DOHH2 (cell line): ENCODE results near the gene ATRN.
"Not testable (repeated sequence)": the region's sequence is repeated elsewhere in the genome, so short reads cannot be mapped to it uniquely, and the experiment has no call there.

ENCODE experiments used
- H3F3A ChIP-seq: fragments of 200-600 bp; sonication (generic), shearing (Covaris generic); 2 replicates; pipeline ENCODE4 v1.6.0; 2016; ENCODE audit warnings: antibody characterized with exemption, mild to moderate bottlenecking; ENCODE audit not compliant: control insufficient read depth, insufficient read depth
- H3K27ac ChIP-seq: fragments of 200-600 bp; sonication (generic); 2 replicates; pipeline ENCODE4 v1.5.1; 2014; ENCODE audit warnings: low read depth, mild to moderate bottlenecking, low read length, moderate library complexity
- H3K27me3 ChIP-seq: fragments of 200-600 bp; sonication (generic); 2 replicates; pipeline ENCODE4 v1.6.1; 2014; ENCODE audit warnings: mild to moderate bottlenecking, low read length, mixed read lengths; ENCODE audit not compliant: control insufficient read depth
- H3K36me3 ChIP-seq: fragments of 200-600 bp; sonication (generic); 2 replicates; pipeline ENCODE4 v1.6.1; 2014; ENCODE audit warnings: mild to moderate bottlenecking, low read length, moderate library complexity, mixed read lengths; ENCODE audit not compliant: control insufficient read depth
- H3K4me1 ChIP-seq: fragments of 200-600 bp; sonication (generic); 2 replicates; pipeline ENCODE4 v1.6.1; 2014; ENCODE audit warnings: mild to moderate bottlenecking, low read length, mixed read lengths; ENCODE audit not compliant: control insufficient read depth
- H3K4me2 ChIP-seq: fragments of 200-600 bp; sonication (generic); 2 replicates; pipeline ENCODE4 v1.6.0; 2014; ENCODE audit warnings: mild to moderate bottlenecking, low read length, moderate library complexity
- H3K4me3 ChIP-seq: fragments of 200-600 bp; sonication (generic); 2 replicates; pipeline ENCODE4 v1.5.1; 2014; ENCODE audit warnings: mild to moderate bottlenecking, low read length, mixed read lengths
- H3K79me2 ChIP-seq: fragments of 200-600 bp; sonication (generic); 2 replicates; pipeline ENCODE4 v1.6.1; 2014; ENCODE audit warnings: mild to moderate bottlenecking, low read length, mixed read lengths; ENCODE audit not compliant: control insufficient read depth
- H3K9me2 ChIP-seq: fragments of 200-600 bp; sonication (generic); replicated peaks from 2 replicates; pipeline ENCODE4 v1.6.1; 2014; ENCODE audit warnings: mild to moderate bottlenecking, low read length, mixed read lengths; ENCODE audit not compliant: control insufficient read depth
- H3K9me3 ChIP-seq: fragments of 200-600 bp; sonication (generic); 2 replicates; pipeline ENCODE4 v1.6.1; 2014; ENCODE audit warnings: antibody characterized with exemption, low read length, mixed read lengths; ENCODE audit not compliant: control insufficient read depth, insufficient read depth
- H4K20me1 ChIP-seq: fragments of 200-600 bp; sonication (generic); 2 replicates; pipeline ENCODE4 v1.6.0; 2014; ENCODE audit warnings: low read depth, mild to moderate bottlenecking, antibody characterized with exemption, low read length, moderate library complexity; ENCODE audit not compliant: control insufficient read depth, insufficient read depth
- EZH2phosphoT487 ChIP-seq: fragments of 200-600 bp; sonication (generic); IDR thresholded peaks from 2 replicates; pipeline ENCODE4 v1.6.1; 2017; ENCODE audit warnings: borderline replicate concordance, mild to moderate bottlenecking, antibody characterized with exemption, low read length, moderate library complexity, mixed read lengths
- TF ChIP-seq, protein P1 (sequence below): fragments of 200-600 bp; sonication (generic); IDR thresholded peaks from one replicate; pipeline ENCODE4 v1.5.1; 2014; ENCODE audit warnings: antibody characterized with exemption, mild to moderate bottlenecking, low read depth, low read length; ENCODE audit not compliant: poor library complexity, severe bottlenecking

ATRN gene

DNA sequence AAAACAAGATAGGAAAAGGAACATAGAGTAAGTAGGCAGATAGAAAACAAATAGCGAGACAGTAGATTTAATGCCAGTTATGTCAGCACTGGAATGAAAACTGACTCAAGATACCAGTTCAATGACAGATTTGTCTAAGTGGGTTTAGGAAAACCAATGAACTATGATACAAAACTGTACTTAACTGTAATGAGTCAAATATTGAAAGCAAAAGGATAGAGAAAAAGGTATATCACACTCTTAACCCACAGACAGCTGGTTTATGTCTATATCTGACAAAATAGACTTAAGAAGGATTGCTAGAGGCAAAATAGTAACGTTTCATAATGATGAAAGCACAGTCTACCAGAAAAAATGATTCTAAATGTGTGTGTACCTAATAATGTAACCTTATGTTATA, 38.2 kb downstream of the ATRN start:
- no peak overlapping the region for H3K27ac ChIP-seq
- no peaks in the 10 kb centered on the region for H3K9me3 ChIP-seq
- no peaks in the 10 kb centered on the region for H3F3A ChIP-seq
- H3K9me2 ChIP-seq, result no peaks in the 10 kb centered on the region
- no peaks in the 10 kb centered on the region for H3K4me1 ChIP-seq
- no peak overlapping the region for H3K4me2 ChIP-seq
- H3K79me2 ChIP-seq, result peaks cover 1% of the 10 kb centered on the region; the same call in 1 of the 2 replicates
- no peak overlapping the region for H3K4me3 ChIP-seq
- TF ChIP-seq, protein P1, sequence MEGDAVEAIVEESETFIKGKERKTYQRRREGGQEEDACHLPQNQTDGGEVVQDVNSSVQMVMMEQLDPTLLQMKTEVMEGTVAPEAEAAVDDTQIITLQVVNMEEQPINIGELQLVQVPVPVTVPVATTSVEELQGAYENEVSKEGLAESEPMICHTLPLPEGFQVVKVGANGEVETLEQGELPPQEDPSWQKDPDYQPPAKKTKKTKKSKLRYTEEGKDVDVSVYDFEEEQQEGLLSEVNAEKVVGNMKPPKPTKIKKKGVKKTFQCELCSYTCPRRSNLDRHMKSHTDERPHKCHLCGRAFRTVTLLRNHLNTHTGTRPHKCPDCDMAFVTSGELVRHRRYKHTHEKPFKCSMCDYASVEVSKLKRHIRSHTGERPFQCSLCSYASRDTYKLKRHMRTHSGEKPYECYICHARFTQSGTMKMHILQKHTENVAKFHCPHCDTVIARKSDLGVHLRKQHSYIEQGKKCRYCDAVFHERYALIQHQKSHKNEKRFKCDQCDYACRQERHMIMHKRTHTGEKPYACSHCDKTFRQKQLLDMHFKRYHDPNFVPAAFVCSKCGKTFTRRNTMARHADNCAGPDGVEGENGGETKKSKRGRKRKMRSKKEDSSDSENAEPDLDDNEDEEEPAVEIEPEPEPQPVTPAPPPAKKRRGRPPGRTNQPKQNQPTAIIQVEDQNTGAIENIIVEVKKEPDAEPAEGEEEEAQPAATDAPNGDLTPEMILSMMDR, result no peak
- TF ChIP-seq EZH2phosphoT487, result no peak
- H3K36me3 ChIP-seq, result no peaks in the 10 kb centered on the region
- H3K27me3 ChIP-seq, result no peaks in the 10 kb centered on the region
- no peaks in the 10 kb centered on the region for H4K20me1 ChIP-seq

DNA sequence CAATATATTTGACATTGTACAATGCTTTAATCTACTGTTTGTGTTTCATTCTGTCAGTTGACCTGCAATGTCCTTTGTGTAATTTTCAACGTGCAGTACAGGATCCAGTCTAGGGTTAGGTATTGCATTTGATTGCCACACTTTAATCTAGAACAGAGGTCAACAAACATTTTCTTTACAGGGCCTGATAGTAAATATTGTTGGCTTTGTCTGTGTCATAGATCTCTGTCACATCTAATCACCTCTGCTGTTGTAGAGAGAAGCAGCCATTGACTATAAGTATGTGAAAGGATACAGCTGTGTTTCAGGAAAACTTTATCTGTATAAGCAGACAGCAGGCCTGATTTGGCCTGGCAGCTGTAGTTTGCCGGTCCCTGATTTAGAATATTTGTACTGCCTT, 39.3 kb downstream of the ATRN start:
- TF ChIP-seq, protein P1, result no peak
- TF ChIP-seq EZH2phosphoT487, result no peak
- H3K9me3 ChIP-seq, result no peaks in the 10 kb centered on the region
- H3K4me1 ChIP-seq, result no peaks in the 10 kb centered on the region
- no peak overlapping the region for H3K4me2 ChIP-seq
- H3F3A ChIP-seq, result no peaks in the 10 kb centered on the region
- H3K79me2 ChIP-seq, result peaks cover 3% of the 10 kb centered on the region; the same call in 1 of the 2 replicates
- H3K9me2 ChIP-seq, result no peaks in the 10 kb centered on the region
- H3K36me3 ChIP-seq, result no peaks in the 10 kb centered on the region
- no peak overlapping the region for H3K4me3 ChIP-seq
- no peaks in the 10 kb centered on the region for H3K27me3 ChIP-seq
- H3K27ac ChIP-seq, result no peak overlapping the region
- no peaks in the 10 kb centered on the region for H4K20me1 ChIP-seq

DNA sequence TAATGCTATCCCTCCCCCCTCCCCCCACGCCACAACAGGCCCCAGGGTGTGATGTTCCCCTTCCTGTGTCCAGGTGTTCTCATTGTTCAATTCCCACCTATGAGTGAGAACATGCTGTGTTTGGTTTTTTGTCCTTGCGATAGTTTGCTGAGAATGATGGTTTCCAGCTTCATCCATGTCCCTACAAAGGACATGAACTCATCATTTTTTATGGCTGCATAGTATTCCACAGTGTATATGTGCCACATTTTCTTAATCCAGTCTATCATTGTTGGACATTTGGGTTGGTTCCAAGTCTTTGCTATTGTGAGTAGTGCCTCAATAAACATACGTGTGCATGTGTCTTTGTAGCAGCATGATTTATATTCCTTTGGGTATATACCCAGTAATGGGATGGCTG, 41.4 kb downstream of the ATRN start:
- not testable (repeated sequence) for H3K27ac ChIP-seq, H3K27me3 ChIP-seq, H3K79me2 ChIP-seq, H3K9me2 ChIP-seq, H3K4me2 ChIP-seq, H3K9me3 ChIP-seq, H3K36me3 ChIP-seq, H3F3A ChIP-seq, H3K4me1 ChIP-seq, H4K20me1 ChIP-seq, H3K4me3 ChIP-seq

DNA sequence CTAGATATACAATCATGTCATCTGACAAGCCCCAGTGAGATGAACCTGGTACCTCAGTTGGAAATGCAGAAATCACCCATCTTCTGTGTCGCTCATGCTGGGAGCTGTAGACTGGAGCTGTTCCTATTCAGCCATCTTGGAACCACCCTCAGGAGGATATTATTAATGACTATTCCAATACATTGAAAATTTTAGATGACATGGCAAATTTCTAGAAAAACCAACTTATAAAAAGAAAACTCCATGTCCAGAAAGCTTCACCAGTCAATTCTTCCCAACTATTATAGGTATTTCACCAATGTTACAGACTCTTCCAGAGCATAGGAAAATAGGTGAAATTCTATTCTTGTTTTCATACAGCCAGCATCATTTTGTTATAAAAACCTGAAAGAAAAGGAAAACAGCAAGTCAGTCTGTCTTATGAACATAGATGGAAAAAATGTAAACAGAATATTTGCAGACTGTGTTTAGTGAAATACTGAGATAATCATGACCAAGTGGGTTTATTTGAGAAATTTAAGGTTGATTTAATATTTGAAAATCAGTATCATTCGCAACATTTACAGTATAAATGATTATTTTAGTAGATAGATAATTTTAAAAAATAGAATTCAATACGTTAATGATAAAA, 43.3 kb downstream of the ATRN start:
- no peaks in the 10 kb centered on the region for H4K20me1 ChIP-seq
- TF ChIP-seq EZH2phosphoT487, result no peak
- TF ChIP-seq, protein P1, result no peak
- no peaks in the 10 kb centered on the region for H3F3A ChIP-seq
- no peaks in the 10 kb centered on the region for H3K9me3 ChIP-seq
- H3K4me3 ChIP-seq, result no peak overlapping the region
- H3K9me2 ChIP-seq, result no peaks in the 10 kb centered on the region
- H3K36me3 ChIP-seq, result no peaks in the 10 kb centered on the region
- H3K79me2 ChIP-seq, result peaks cover 3% of the 10 kb centered on the region; the same call in 1 of the 2 replicates
- no peak overlapping the region for H3K27ac ChIP-seq
- no peak overlapping the region for H3K4me2 ChIP-seq
- no peaks in the 10 kb centered on the region for H3K27me3 ChIP-seq
- H3K4me1 ChIP-seq, result no peaks in the 10 kb centered on the region
